ENCODE measurements around the gene DDX27.
"Not testable (repeated sequence)": the region's sequence is repeated elsewhere in the genome, so short reads cannot be mapped to it uniquely, and the experiment has no call there.

Gene DDX27

DNA sequence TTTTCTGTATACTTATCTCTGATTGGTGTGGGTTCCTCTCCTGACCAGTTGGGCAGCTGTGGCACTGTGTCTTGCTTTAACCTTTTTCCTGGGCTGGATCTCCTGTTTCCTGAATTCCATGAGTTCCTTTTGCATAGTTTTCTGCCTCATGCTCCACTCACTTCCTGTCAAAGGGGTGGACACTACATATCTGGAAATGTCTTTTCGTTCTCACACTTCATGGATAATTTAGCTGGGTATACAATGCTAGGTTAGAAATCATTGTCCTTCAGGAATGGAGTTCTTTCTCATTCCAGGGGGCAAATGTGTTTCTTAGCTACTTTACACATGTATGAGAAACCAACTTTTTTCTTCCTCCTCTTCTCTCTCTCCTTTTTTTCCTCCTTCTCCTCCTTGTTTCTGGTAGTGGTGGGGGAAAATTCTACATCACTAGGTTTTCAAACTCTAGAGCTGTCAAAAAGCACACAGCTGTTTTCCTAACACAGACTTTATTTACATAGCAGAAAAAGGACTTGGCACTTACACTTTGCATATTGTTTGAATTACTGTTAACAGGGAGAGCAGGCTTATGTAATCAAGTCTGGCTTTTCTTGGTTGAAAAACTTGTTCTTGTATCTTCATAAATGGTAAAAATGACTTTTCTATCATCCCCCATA lies 9.0 kb upstream of the DDX27 start:
- no peak for DNase-seq

DNA sequence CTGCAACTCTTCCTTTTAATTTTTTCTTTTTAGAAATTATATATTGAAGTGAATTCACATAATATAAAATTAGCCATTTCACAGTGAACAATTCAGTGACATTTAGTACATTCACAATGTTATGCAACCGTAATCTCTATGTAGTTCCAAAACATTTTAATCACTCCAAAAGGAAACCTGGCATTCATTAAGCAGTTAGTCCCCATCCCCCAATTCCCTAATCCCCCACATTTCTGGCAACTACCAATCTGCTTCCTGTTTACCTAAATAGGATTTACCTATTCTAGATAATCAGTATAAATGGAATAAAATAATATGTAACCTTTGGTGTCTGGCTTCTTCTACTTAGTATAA lies 8.5 kb upstream of the DDX27 start:
- no peak for DNase-seq

DNA sequence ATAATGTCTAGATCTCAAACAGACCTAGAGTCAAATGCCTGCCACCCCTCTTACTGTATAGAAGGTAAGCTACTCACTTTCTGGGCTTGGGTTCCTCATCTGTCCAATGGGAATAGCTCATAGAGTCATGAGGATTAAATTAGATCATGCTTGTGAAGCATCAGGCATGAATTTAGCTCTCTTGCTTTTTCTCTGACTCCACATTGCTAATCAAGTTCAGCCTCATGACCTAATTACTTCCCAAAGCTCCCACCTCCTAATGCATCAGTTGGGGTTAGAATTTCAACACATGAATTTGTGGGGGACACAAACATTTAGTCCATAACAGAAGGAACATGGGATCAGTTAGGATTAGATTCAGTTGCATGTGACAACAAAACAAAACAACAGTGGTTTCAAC lies 4.6 kb upstream of the DDX27 start:
- DNase-seq, result no peak

GRCh38 chr20:49215232-49215631 lies 4.0 kb upstream of the DDX27 start:
- no peak for DNase-seq

- DNase-seq, result peak; percentile 84
Observed at GRCh38 chr20:49216991-49217578, 2.1 kb upstream of the DDX27 start.

- DNase-seq, result not testable (repeated sequence)
Observed at GRCh38 chr20:49218739-49219090, 501 bp upstream of the DDX27 start.

- DNase-seq, result no peak
Observed at GRCh38 chr20:49219924-49220831, 962 bp downstream of the DDX27 start.

GRCh38 chr20:49225896-49226295 lies 6.7 kb downstream of the DDX27 start:
- no peak for DNase-seq

GRCh38 chr20:49228676-49229075 lies 9.5 kb downstream of the DDX27 start:
- no peak for DNase-seq

DNA sequence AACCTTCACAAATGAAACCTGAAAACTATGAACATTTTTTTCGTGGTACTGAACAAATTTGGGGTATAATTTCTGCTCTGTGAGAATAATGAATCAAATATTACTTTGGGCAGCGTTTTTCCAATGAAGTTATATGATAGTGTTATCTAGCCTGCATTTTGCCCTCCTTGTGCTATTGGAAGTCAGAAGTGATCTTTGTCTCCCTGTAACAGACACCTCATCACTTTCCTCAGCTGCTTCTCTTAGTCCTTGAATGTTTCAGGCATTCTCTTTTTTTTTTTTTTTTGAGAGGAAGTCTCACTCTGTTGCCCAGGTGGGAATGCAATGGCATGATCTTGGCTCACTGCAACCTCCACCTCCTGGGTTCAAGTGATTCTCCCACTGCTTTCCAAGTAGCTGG lies 10.2 kb downstream of the DDX27 start:
- DNase-seq, result no peak

GRCh38 chr20:49230021-49230420 lies 10.8 kb downstream of the DDX27 start:
- DNase-seq, result no peak

- DNase-seq, result no peak
Observed at GRCh38 chr20:49230561-49231133, 11.4 kb downstream of the DDX27 start.

- DNase-seq, result no peak
Observed at GRCh38 chr20:49231471-49231870, 12.3 kb downstream of the DDX27 start.

GRCh38 chr20:49233226-49233625 lies 14.0 kb downstream of the DDX27 start:
- no peak for DNase-seq

GRCh38 chr20:49234831-49235230 lies 15.6 kb downstream of the DDX27 start:
- no peak for DNase-seq

DNA sequence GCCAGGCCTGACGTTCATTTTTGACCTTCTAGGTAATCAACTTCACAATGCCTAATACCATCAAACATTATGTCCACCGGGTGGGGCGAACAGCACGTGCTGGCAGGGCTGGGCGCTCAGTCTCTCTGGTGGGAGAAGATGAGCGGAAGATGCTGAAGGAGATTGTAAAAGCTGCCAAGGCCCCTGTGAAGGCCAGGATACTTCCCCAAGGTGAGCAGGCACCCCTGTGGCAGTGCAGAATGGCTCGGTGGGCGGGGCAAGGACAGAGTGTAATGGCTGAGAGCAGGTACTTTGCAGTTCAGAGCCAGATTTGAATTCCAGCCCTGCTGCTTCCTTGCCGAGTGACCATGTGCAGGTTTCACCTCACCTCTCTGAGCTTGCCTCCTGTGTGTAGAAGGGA lies 17.1 kb downstream of the DDX27 start:
- no peak for DNase-seq

DNA sequence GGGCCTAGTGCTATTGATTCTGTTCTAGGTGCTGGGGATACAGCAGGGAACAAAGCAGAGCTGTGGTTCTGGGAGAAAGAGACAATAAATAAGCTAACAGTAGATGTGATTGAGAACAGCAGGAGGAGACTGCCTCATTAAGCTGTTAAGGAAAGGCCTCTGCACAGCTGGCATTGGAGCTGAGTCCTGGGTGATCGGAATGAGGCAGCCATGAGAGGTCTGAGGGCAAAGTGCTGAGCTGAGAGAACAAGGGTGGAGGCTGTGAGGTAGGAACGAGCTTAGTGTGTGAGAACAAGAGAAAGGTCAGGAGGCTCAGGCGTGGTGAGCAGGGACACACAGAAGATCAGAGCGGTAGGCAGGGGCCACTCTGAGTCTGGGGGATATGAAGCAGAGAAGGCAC lies 18.3 kb downstream of the DDX27 start:
- no peak for DNase-seq

GRCh38 chr20:49245921-49246740 lies 26.9 kb downstream of the DDX27 start:
- no peak for DNase-seq

GRCh38 chr20:49247169-49247723 lies 28.0 kb downstream of the DDX27 start:
- no peak for DNase-seq

- DNase-seq, result no peak
Observed at GRCh38 chr20:49247792-49248191, 28.6 kb downstream of the DDX27 start.

DNA sequence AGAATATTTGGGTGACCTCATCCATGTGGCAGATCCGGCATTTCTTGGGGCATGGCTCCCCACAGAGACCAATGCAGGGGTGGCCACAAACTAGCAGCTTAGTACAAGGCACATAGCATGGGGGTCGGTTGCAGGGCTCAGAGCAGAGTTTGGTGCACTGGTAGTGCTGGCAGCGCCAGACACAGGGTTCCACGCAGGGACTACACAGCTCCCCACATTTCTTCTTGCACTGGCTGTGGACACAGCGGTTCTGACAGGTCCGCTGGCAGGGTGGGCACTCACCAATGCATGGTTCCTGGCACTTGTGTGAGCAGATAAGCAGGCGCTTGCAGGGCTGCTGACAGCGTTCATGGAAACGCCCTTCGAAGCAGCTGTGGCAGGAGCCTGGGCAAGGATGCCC lies 29.1 kb downstream of the DDX27 start:
- no peak for DNase-seq

GRCh38 chr20:49248879-49249665 lies 29.9 kb downstream of the DDX27 start:
- no peak for DNase-seq

Data from NK-92 treated with Interleukin-12 subunit alpha and Interleukin-12 subunit beta, amount 100 ng/mL, for 24 hours (cell line).